Middle frontal gyrus (tissue), 1 donor: ENCODE measurements around the gene TMEM54.

Source experiments
- DNase-seq: peaks from one replicate; pipeline ENCODE4 v3.0.0-alpha.2; 2015; ENCODE audit warnings: low spot score; ENCODE audit errors: extremely low spot score

TMEM54 gene

DNA sequence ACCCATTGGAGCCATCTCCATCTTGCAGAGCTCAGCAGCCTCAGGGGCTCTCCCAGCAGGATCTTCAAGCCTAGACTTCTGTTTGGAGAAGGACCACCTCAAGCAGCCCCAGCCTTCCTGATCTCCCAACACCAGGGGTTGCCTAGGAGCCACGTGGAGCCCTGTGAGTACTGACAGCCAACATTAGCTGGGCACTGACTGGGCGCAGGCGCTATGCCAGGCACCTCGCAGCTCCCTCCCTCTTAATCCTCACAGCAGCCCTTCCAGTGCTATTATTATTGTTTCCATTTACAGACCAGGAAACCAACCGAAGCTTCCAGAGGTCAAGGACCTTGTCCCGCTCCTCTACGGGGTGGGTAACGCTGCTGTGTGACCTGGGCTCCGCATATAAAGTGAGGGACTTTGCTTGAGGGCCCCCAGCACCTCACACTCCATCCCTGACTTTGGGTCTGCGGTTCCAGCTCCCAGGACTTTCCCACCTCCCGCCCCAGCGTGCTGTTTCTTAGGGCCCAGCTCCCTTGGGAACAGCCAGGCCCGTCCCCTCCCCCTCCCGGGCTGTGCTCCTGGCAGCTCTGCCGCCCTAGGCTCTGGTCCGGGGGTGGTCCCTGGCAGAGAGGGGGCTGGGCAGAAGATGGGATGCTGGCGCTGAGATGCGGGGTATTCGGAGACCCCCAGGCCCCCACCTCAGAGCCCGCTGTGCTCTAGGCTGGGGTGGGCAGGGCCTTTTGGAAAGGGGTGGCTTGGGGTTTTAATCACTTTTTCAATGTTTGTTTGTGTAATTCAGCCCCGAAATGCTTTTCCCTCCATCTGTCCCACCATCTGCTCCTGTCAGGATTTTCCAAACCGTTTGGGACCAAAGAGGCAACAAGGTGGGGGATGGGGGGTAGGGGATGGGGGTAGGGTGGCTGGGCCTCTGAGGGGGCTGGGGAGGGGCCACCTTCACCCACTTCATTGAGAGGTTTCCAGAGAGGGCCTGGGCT lies 19.0 kb downstream of the TMEM54 start:
- DNase-seq = no peak

- DNase-seq = no peak
Measured at GRCh38 chr1:32881291-32881690, 19.9 kb downstream of the TMEM54 start.

- no peak for DNase-seq
Measured at GRCh38 chr1:32878637-32879041, 22.6 kb downstream of the TMEM54 start.

DNA sequence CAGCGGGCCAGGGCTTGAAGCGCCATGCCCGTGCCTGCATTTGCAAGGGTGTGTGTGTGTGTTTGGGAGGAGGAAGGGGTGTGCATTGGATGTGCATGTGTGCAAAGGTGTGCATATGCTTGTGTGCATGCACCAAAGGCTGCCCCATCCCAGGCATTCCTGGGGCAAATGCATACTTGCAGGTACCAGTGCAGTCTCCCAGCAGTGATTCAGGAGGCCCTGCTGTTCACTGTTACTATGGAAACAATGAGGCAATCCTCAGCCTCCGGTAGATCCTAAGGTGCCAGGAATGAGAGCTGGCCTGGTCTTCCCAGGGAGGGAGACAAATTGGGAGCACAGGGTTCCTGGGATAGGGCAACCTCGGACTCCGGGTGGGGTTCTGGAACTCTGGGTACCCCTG lies 23.0 kb downstream of the TMEM54 start:
- no peak for DNase-seq

- no peak for DNase-seq
Measured at GRCh38 chr1:32877211-32878110, 23.7 kb downstream of the TMEM54 start.

DNA sequence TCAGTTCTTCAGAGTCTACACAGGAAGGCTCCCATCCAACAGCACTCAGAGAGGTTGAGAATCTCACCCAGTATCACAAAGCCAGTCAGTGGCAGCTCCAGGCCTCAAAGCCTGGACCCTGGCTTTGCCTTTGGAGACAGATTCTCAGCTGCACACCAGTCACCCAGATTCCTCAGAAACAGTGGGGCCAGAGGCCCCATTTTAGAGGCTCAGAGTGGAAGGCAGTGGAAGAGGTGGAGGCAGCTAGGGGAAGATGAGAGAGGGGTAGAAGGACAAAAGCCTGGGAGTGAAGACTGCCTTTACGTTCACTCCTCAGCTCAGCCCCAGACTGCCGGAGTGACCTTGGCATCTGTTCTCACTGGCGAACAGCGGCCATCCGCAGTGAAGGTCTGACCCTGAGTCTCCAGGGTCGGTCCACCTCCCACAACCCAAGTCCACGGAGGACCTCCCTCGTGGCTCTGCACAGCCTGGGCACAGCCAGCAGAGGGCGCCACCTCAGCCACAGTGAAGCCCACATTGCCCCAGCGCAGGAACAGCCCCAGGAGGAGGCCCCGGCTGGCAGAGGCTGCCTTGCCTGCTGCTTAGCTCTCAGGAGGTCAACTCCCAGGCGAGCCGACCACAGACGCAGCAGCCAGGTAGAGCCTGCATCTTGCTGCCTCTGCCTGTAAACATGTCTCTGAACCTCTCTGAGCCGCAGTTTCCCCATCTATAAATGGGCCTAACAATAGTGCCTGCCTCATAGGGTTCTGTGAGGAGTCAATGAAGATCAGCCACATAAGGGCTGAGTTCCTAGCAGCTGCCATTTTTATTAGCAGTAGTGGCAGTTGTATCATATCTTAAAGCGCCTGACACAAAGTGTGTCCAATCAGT lies 24.6 kb downstream of the TMEM54 start:
- DNase-seq = no peak

GRCh38 chr1:32874860-32875752 lies 26.1 kb downstream of the TMEM54 start:
- DNase-seq = no peak

DNA sequence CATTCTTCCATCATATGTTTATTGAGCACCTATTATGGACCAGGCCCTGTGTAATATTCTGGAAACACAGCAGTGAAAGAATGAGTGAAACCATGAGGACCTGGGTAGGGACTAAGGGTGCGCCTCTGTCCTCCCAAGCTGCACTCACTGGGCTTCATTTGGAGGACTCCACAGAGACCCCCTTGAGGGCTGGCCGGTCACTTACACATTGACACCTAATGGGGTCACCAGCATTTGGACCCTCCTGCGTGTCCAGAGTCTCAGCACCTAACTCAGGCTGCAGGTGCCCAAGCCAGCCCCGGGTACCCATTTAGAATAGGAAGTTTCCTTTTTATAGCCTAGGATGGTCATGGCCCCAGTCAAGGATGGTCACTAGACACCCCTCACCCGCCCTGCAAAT lies 27.7 kb downstream of the TMEM54 start:
- DNase-seq = no peak

- no peak for DNase-seq
Measured at GRCh38 chr1:32872192-32872460, 29.1 kb downstream of the TMEM54 start.

GRCh38 chr1:32871364-32872191 lies 29.6 kb downstream of the TMEM54 start:
- no peak for DNase-seq

- DNase-seq = no peak
Measured at GRCh38 chr1:32870615-32871363, 30.4 kb downstream of the TMEM54 start, which contains the start of gene FNDC5. Gene FNDC5 (minus strand): TSS chr1:32870912.

GRCh38 chr1:32869923-32870614 lies 31.1 kb downstream of the TMEM54 start:
- DNase-seq = no peak

- no peak for DNase-seq
Measured at GRCh38 chr1:32868806-32869455, 32.3 kb downstream of the TMEM54 start.

DNA sequence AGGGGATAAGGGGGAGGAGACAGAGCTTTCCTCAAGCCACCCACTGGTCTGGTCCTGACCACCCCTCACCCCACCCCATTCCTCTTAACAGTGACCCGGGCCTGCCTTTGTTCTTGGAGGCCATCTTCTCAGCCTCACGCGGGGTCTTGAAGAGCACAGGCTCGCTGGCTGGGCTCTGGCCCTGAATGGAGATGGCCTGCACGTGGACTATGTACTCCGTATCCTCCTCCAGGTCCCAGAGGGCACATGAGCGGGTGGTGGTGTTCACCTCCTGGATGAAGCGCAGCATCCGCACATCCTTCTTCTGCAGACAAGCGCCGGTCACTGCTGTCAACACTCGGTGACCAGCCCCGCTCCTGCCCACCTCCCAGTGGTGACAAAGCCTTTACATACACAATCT lies 33.1 kb downstream of the TMEM54 start:
- no peak for DNase-seq

- no peak for DNase-seq
Measured at GRCh38 chr1:32867671-32868070, 33.5 kb downstream of the TMEM54 start.

GRCh38 chr1:32867151-32867550 lies 34.0 kb downstream of the TMEM54 start:
- DNase-seq = no peak

GRCh38 chr1:32865639-32866405 lies 35.4 kb downstream of the TMEM54 start:
- DNase-seq = no peak
